Stimulated activated CD8-positive, alpha-beta memory T cell treated with anti-CD3 and anti-CD28 coated beads, Interleukin-7, amount 100 ng/mL, for 1 hour (primary cell): ENCODE results near the gene FOXC2.

Experiments used
- DNase-seq, 2 donors: peaks; one replicate each; pipeline ENCODE4 v3.0.0-alpha.2; 2020; ENCODE audit warnings: low read depth in 2 of 2

The FOXC2 gene

DNA sequence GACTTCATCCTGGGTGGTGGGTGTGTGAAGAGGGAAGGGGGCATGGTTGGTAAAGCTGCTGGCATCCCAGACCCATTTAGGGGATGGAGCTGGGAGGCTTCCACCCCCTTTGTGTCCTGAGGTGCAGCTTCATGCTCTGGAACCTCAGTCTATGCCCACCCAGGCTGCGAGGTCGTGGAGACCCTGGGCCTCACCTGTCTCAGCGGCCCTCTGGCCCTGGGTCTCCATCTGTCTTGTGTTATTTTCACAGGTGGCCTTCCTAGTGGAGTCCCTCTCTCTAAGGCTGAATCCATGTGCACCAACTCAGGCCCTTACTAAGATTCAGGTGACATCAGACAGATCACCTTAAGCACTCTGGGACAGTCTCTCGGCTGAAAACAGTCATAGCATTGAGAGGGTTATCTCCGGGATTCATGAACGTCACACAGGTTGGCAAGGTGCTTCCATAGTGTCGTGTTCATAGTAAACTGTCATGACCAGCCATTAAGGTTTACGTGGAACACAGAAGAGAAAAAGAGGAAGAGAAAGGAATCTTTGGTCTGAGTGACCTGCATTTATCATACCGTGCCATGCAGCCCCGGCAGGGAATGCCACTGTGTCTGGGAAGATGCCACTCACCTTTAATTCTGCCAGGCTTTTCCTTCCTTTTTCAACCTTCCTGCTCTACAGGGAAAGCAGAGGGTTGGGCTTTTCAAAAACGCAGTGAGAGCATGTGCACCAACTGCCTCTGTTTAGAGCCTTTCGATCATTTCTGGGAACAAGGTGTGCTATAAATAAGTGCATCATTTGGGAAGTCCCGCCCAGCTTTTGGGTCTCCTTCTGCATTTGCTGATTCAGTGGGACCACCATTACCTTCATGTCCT lies 7.2 kb downstream of the FOXC2 start:
- DNase-seq: no peak

GRCh38 chr16:86574646-86575045 lies 8.0 kb downstream of the FOXC2 start:
- DNase-seq: no peak

GRCh38 chr16:86575095-86575685 lies 8.6 kb downstream of the FOXC2 start:
- no peak for DNase-seq

GRCh38 chr16:86575754-86576557 lies 9.3 kb downstream of the FOXC2 start:
- DNase-seq: no peak

DNA sequence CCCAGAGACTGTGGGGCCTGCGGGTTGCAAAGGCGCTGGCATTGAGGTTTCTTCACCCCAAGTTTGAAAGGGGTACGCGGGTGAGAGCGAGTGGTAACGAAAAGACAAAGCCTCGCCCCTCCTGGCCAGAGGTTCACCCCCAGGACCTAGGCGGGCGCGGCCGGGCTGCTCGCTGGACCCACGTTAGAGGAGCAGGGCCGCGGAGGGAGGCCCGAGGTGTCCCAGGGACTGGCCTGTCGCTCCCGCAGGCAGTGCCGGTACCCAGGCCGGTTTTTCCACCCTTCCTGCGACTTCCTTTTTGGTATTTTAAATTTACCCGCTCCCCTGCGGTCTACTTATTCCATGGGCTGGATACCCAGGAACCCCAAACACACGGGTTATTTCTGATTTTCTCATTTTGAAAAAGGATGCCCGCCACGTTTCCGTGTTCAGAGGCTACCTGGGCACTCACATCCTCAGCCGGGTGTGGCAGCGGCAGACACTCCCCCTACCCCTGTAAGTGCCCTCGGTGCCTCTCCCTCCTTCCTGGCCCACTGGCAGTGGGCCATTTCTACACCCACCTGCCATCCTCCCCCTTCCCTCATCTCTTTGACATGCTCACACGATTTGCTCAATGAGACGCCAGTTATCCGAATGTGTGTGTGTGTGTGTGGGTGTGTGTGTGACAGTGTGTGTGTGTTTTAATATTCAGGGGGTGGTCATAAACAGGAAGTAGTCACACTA lies 10.1 kb downstream of the FOXC2 start:
- no peak for DNase-seq

DNA sequence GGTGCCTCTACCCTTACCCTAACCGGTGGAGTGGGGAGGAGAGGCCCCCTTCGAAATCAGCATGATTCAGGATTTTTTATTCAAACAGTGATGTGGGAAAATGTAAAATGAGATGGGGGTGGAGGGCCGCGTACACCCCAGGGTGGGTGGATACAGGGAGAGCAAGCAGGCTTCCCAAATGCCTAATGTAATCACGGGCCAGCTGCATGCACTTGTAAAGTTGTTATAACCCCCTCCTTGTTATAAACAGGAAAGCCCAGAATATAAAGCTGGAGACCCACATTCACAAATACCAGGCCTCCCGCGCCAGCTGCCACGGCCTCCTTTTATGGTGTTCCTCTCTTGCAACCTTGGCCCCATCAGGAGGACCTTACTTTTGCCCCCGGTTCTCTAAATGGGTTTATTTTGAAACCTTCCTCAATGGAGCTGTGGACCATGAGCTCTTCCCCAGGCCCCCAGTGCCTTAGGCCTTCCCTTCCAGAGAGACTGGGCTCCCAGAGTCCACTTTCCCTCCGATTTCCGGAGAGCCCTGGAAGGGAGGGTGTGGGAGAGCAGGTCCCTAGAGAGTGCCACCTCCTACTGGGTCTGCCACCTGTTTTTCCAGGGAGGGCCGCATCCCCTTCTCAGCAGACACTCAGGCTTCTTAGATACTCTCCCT lies 10.8 kb downstream of the FOXC2 start:
- no peak for DNase-seq

DNA sequence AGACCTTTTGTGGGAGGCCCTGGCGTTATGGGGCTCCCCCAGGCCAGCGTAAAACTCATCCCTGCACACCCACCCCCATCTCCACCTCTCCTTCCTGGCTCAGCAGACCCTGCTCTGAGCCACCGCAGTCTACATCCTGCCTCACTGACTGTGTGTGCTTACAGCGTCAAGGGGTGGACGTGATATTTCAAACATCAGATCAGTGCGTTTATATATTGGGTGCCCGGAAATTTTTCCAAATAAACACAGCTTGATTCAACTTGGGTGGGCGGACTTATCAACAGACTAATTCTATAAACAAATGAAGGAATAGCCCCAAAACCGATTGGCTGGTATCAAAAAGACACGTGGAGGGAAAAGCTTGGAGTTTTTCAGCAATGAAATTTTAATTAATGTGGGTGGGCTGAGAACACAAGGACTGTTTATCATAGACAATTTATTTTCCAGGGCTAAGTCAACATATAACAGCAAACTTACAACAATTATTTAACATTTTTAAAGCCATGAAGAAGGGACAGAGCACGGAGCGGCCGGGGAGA lies 11.5 kb downstream of the FOXC2 start, which contains the start of gene FOXL1:
Gene FOXL1, plus strand, starts transcription at position 489 of the 539 bp plus-strand sequence. CDS start 175 bp downstream, outside the sequence.
- no peak for DNase-seq

DNA sequence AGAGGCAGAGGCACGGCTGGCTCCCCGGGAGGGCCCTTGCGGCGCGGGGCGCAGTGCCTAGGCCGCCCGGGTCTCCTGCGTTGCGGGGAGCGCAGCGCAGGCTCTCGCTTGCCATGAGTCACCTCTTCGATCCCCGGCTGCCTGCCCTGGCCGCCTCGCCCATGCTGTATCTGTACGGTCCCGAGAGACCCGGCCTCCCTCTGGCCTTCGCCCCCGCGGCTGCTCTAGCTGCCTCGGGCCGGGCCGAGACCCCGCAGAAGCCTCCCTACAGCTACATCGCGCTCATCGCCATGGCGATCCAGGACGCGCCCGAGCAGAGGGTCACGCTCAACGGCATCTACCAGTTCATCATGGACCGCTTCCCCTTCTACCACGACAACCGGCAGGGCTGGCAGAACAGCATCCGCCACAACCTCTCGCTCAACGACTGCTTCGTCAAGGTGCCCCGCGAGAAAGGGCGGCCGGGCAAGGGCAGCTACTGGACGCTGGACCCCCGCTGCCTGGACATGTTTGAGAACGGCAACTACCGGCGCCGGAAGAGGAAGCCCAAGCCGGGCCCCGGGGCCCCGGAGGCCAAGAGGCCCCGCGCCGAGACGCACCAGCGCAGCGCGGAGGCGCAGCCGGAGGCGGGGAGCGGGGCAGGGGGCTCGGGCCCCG lies 12.1 kb downstream of the FOXC2 start:
- DNase-seq: no peak

DNA sequence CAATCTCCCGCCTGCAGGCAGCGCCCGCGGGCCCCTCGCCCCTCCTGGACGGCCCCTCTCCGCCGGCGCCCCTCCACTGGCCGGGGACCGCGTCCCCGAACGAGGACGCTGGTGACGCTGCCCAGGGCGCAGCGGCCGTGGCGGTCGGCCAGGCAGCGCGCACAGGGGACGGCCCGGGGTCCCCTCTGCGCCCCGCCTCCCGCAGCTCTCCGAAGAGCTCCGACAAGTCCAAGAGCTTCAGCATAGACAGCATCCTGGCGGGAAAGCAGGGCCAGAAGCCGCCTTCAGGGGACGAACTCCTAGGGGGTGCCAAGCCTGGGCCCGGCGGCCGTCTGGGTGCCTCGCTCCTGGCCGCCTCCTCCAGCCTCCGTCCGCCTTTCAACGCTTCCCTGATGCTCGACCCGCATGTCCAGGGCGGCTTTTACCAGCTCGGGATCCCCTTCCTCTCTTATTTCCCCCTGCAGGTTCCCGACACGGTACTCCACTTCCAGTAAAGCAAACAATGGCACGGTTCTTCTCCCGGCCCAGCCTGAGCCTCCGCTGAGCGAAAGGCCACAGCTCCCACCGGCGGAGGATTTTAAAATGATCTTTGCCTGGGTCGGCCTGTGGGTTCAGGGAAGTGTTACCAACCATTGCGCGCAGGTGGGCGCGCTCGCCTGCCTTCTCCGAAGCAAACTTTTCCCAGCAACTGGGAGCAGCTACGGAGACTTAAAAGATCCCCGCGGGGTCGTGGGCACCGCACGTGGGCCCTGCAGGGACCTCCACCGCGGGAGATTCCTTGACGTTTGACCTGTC lies 12.8 kb downstream of the FOXC2 start:
- no peak for DNase-seq

- no peak for DNase-seq
Observed at GRCh38 chr16:86580063-86580790, 13.6 kb downstream of the FOXC2 start.

DNA sequence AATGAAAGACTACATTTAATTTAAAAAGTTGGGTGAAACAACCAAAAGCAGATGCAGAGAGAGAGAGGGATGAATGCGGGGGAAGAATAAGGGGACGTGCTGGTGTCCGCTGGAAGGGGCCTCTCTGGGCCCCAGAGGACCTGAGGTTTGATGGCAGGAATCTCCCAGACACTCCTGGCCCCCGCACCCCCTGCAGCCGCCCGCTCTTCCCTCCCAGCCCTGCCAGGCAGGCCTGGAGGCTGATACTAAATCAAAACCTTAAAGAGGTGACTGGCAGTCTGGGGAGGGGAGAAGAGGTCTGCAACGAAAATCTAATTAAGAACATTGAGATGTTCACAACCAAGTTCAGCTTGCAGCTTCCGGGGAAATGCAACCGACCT lies 14.2 kb downstream of the FOXC2 start:
- DNase-seq: no peak

DNA sequence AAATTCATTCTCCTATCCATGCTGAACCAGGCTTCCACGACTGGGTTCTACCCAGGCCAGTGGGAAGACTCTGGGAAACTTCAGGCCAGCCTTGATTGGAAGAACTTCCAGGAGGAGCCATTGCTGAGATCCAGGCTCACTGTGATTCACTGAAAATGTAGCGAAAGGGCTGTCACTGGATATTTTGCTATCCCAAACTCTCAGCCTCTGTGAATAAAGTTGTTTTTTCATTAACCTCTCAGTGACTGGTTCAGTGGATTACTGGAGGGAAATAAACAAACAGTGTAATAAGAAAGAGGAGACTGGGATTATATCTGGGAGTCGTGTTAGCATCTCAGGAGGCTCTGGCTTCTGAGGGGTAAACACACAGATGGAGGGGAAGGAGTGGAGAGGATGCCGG lies 14.8 kb downstream of the FOXC2 start:
- no peak for DNase-seq

DNA sequence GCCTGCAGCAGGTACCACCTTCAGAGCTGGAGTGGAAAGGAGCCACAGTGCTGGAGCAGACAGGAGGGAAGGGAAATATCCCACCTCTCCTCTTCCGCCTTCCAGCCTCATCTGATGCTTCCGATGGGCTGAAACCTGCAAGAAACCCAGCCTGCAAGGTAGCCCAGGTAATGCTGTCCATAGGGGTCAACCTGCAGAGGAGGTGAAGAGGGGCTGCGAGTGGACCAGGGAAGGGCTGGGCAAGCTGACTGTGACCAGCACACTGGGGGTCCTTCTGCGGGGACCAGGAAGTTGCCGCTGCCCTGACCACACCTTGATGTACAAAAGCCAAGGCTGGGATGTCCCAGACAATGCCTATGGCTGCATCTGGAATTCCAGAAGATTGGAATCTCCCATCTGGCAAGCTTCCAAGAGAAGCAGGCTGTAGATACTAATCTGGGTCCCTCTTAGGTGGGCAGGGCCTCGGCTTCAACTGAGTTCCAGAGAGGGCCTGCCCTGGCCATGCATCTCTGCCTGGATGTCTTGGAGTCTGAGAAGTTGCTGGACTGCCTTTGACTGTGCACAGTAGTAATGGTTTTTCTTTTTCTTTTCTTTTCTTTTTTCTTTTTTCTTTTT lies 17.5 kb downstream of the FOXC2 start:
- no peak for DNase-seq

DNA sequence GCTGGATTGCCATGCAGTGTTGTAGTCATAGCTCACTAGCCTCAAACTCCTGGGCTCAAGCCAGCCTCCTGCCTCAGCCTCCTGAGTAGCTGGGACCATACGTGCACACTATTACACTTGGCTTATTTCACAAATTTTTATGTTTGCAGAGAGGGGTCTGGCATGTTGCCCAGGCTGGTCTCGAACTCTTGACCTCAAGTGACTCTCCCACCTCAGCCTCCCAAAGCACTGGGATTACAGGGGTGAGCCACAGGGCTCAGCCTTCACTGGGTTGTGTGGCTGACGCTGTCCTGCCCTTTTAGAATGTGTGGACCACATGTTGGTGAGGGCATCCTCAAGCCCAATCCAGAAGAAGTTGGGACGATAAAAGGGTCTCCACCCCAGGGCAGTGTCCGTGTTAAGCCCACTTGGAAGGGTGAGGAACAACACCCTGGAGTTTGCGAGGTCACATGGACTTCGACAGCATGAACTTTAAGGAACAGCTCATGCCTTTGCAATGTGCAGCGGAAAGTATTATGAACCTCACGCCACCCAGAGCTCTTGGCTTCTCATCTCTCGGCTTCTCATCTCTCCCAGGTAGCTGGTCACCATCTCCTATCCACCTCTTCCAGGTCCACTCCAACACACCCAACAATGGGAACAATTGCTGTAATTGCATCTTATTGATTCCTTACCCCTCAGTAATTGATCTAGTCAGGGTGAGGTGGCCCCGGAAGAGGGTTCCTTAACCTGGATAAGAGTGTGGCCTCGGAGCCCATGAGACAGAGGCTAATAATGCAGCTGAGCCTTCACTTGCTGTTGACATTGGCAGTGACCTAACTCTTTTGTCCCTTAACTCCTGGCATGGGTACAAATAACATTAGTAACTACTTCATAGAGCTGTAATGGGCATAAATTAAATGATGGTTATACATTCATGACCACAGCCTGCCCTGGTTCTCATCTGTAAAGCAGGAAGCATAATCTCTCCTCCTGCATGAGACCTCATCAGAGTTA lies 18.4 kb downstream of the FOXC2 start:
- DNase-seq: no peak

DNA sequence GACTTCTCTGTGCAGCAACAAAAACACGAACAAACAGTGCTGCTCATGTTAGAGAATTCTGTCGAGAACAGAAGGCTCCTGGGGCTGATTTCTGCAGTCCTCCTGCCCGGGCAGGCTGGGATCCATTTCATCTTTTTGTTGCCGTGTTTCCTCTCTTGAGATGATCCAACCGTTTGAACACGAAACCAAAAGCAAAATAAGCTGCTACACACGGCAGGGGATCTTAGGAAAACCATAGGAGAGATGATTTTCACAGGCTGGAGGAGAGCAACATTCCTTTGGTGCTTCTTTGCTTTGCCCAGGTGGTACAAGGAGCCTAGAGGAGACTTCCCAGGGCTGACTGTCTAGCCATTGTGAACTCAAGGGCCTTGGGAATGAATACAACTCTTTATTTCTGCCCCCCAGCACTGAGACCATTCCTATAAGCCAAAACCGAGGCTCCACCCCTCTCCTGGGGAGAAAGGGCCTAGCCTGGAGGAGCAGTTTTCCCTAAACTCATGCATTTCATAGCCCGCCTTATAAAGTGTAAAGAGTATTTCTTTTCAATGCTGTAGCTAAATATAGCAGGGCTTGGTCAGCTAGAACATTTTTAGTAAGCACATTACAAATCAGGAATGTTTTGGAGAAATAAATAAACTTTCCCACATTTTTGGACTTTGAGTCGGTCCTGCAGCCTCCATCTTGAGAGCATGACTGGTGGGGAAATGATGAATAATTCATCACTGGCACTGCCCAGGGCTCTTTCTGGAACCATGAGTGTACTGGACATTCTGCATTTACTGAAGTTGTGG lies 19.4 kb downstream of the FOXC2 start:
- no peak for DNase-seq

GRCh38 chr16:86587487-86587886 lies 20.9 kb downstream of the FOXC2 start:
- no peak for DNase-seq
